ENCODE results near the gene EPHA10.
A peak's percentile ranks its signal among the peaks of the same experiment; 100 is the strongest.
"Not testable (repeated sequence)": the region's sequence is repeated elsewhere in the genome, so short reads cannot be mapped to it uniquely, and the experiment has no call there.

EPHA10 gene

GRCh38 chr1:37716321-37716720 is 48.6 kb downstream of the EPHA10 start:
- DNase-seq (ENCODE audit: low spot score): no peak

GRCh38 chr1:37714689-37715088 is 50.2 kb downstream of the EPHA10 start:
- no peak for DNase-seq (ENCODE audit: low spot score)

GRCh38 chr1:37714226-37714625 is 50.7 kb downstream of the EPHA10 start:
- DNase-seq (ENCODE audit: low spot score): no peak

GRCh38 chr1:37708471-37708870 is 56.4 kb downstream of the EPHA10 start:
- DNase-seq (ENCODE audit: low spot score): no peak

- no peak for DNase-seq (ENCODE audit: low spot score)
These were observed 59.5 kb downstream of the EPHA10 start for GRCh38 chr1:37705399-37705798.

GRCh38 chr1:37704966-37705365 is 60.0 kb downstream of the EPHA10 start:
- DNase-seq (ENCODE audit: low spot score): no peak

- no peak for DNase-seq (ENCODE audit: low spot score)
These were observed 61.9 kb downstream of the EPHA10 start for GRCh38 chr1:37703061-37703460.

- DNase-seq (ENCODE audit: low spot score): no peak
These were observed 63.9 kb downstream of the EPHA10 start for GRCh38 chr1:37701051-37701450.

- DNase-seq (ENCODE audit: low spot score): no peak
These were observed 65.8 kb downstream of the EPHA10 start for GRCh38 chr1:37699147-37699546.

GRCh38 chr1:37697737-37698136 is 67.2 kb downstream of the EPHA10 start:
- DNase-seq (ENCODE audit: low spot score): no peak

- DNase-seq (ENCODE audit: low spot score): no peak
These were observed 67.8 kb downstream of the EPHA10 start for GRCh38 chr1:37697090-37697489.

GRCh38 chr1:37692834-37693175 is 72.1 kb downstream of the EPHA10 start:
- DNase-seq (ENCODE audit: low spot score): no peak

GRCh38 chr1:37692078-37692833 is 72.7 kb downstream of the EPHA10 start, which contains the start of gene CDCA8:
Gene CDCA8 (plus strand): TSS chr1:37692516. CDS start chr1:37692691, 175 bp downstream.
- peak; percentile 97 for DNase-seq (ENCODE audit: low spot score)

- peak; percentile 3 for DNase-seq (ENCODE audit: low spot score)
These were observed 73.3 kb downstream of the EPHA10 start for GRCh38 chr1:37691497-37692077.

- DNase-seq (ENCODE audit: low spot score): no peak
These were observed 76.0 kb downstream of the EPHA10 start for GRCh38 chr1:37688926-37689325.

GRCh38 chr1:37687764-37688163 is 77.2 kb downstream of the EPHA10 start:
- DNase-seq (ENCODE audit: low spot score): not testable (repeated sequence)

- DNase-seq (ENCODE audit: low spot score): no peak
These were observed 79.2 kb downstream of the EPHA10 start for GRCh38 chr1:37685722-37686121.

GRCh38 chr1:37684182-37684581 is 80.7 kb downstream of the EPHA10 start:
- DNase-seq (ENCODE audit: low spot score): not testable (repeated sequence)

GRCh38 chr1:37682334-37682987 is 82.5 kb downstream of the EPHA10 start:
- DNase-seq (ENCODE audit: low spot score): peak; percentile 77

GRCh38 chr1:37680933-37681332 is 84.0 kb downstream of the EPHA10 start:
- no peak for DNase-seq (ENCODE audit: low spot score)

GRCh38 chr1:37677808-37678207 is 87.1 kb downstream of the EPHA10 start:
- no peak for DNase-seq (ENCODE audit: low spot score)

- DNase-seq (ENCODE audit: low spot score): no peak
These were observed 87.8 kb downstream of the EPHA10 start for GRCh38 chr1:37677143-37677439.
